GM21786 (cell line): ENCODE results near the gene RPL29.
A peak's percentile ranks its signal among the peaks of the same experiment; 100 is the strongest.
"Not testable (repeated sequence)": the region's sequence is repeated elsewhere in the genome, so short reads cannot be mapped to it uniquely, and the experiment has no call there.

Experiments
- ATAC-seq: cut with Tn5 transposase; IDR thresholded peaks from one replicate; pipeline ENCODE4 v1.9.1; 2021; ENCODE audit not compliant: unreplicated experiment

Gene RPL29

GRCh38 chr3:51995346-51996163, at the start of gene RPL29:
RPL29 (minus strand) TSS chr3:51995895; CDS start chr3:51995461, 434 bp downstream.
- peak; percentile 90 for ATAC-seq

- no peak for ATAC-seq
These were observed 49.3 kb upstream of the RPL29 start for GRCh38 chr3:52044869-52045619.

GRCh38 chr3:52043750-52044149, 48.1 kb upstream of the RPL29 start:
- ATAC-seq: no peak

GRCh38 chr3:52043039-52043438, 47.3 kb upstream of the RPL29 start:
- not testable (repeated sequence) for ATAC-seq

- no peak for ATAC-seq
These were observed 45.5 kb upstream of the RPL29 start for GRCh38 chr3:52041118-52041731.

GRCh38 chr3:52040600-52040999, 44.9 kb upstream of the RPL29 start:
- no peak for ATAC-seq

GRCh38 chr3:52039846-52040245, 44.2 kb upstream of the RPL29 start:
- no peak for ATAC-seq

- ATAC-seq: no peak
These were observed 43.7 kb upstream of the RPL29 start for GRCh38 chr3:52039426-52039825.

- no peak for ATAC-seq
These were observed 42.5 kb upstream of the RPL29 start for GRCh38 chr3:52038227-52038626.

GRCh38 chr3:52037291-52037690, 41.6 kb upstream of the RPL29 start:
- no peak for ATAC-seq

GRCh38 chr3:52036829-52037228, 41.1 kb upstream of the RPL29 start:
- ATAC-seq: no peak

- ATAC-seq: peak; percentile 92
These were observed 40.6 kb upstream of the RPL29 start for GRCh38 chr3:52036222-52036694.

GRCh38 chr3:52034651-52035050, 39.0 kb upstream of the RPL29 start:
- no peak for ATAC-seq

- ATAC-seq: no peak
These were observed 38.5 kb upstream of the RPL29 start for GRCh38 chr3:52034212-52034611.

- not testable (repeated sequence) for ATAC-seq
These were observed 38.1 kb upstream of the RPL29 start for GRCh38 chr3:52033748-52034147.

- no peak for ATAC-seq
These were observed 37.2 kb upstream of the RPL29 start for GRCh38 chr3:52032702-52033408.

GRCh38 chr3:52031896-52032295, 36.2 kb upstream of the RPL29 start:
- no peak for ATAC-seq

- ATAC-seq: no peak
These were observed 35.1 kb upstream of the RPL29 start for GRCh38 chr3:52030714-52031310.

GRCh38 chr3:52029535-52029934, 33.8 kb upstream of the RPL29 start:
- no peak for ATAC-seq

- no peak for ATAC-seq
These were observed 33.4 kb upstream of the RPL29 start for GRCh38 chr3:52029053-52029452.

- no peak for ATAC-seq
These were observed 32.9 kb upstream of the RPL29 start for GRCh38 chr3:52028572-52028971.
